ENCODE measurements around the gene TMEM61. TPM values are rescaled to one million over a fixed set of nuclear protein-coding genes. Genes with fewer than 3 reads are reported as not detected.

Gene TMEM61
- total and polyA plus RNA-seq, 2 experiments from 2014 or later: 0.22 to 0.90 TPM

DNA sequence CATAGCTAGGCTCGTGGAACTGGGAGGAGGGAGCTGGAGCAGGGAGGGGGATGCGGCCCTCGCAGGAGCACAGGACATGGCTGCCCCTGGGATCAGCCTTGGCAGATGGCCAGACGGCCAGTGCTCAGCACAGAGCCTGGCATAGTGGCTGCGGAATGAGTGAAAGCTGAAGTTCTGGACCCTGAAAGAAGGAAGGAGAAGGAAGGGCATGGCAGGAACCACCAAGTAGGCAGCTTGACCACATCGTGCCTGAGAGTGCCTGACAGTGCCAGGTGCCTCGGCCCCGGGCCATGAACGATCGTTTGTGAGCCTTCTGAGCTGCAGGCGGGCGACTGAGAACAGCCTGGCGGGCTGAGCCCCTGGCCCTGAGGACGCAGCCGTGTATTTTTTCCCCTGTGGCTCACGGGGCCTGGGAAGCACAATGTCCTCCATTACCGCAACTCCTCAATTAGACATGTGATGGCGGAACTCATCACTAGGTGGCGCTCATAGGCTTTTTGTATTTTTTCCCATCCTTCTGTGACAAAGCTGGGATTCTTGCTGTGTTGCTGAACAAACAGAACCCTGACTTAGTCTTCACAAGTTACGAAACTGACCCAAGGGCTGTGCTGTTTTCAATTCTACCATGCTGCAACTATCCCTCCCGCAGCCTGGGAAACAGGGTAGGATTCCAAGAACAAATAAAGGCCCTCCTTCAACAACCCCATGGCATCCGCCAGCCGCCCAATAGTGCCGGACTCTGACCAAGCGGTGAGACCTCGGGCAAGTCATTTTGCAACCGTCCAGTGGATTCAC is 29.9 kb upstream of the TMEM61 start:
- Histone ChIP-seq H3K27ac (peak overlapping the region; percentile 11), H4K20me1 (ENCODE audit: insufficient read depth, poor library complexity, severe bottlenecking) (no peaks in the 10 kb centered on the region), H3K4me2 (peak overlapping the region; percentile 54), H3K4me3 (no peak overlapping the region), H3K27me3 (no peaks in the 10 kb centered on the region), H3K4me1 (ENCODE audit: insufficient read depth) (peaks cover 4% of the 10 kb centered on the region), H3K79me2 (no peaks in the 10 kb centered on the region), H3K9me3 (ENCODE audit: low read depth) (no peaks in the 10 kb centered on the region), H2AFZ (peak overlapping the region; percentile 81), H3K36me3 (replicated peaks; ENCODE audit: insufficient read depth, low read depth) (no peaks in the 10 kb centered on the region), H3K9me2 (replicated peaks; ENCODE audit: insufficient read depth) (no peaks in the 10 kb centered on the region)
- TF ChIP-seq CTCF (IDR thresholded peaks at IDR 0.05; ENCODE audit: poor library complexity) (peak; percentile 78), EZH2 (IDR thresholded peaks at IDR 0.05; ENCODE audit: borderline replicate concordance) (no peak)
- WGBS (ENCODE audit: low lambda C conversion rate, missing lambda C conversion rate): 37% methylated on average over 26 of the region's 27 CpGs
- DNase-seq (ENCODE audit: low spot score): peak; percentile 86

DNA sequence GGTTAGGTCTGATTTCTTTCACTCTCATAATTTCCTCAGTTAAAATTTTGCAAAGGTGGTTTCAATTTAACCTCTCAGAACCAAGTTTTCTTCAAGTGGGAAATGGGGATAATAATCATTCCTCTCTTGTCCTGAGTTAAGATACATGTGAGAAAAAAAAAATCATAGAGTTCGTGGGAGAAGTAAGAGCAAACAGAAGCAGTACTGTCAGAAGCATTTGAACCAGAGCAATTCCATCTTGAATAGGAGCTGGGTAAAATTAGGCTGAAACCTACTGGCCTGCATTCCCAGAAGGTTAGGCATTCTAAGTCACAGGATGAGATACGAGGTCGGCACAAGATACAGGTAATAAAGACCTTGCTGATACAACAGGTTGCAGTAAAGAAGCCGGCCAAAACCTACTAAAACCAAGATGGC is 28.6 kb upstream of the TMEM61 start:
- 88% methylated on average over 4 of the region's 4 CpGs for WGBS (ENCODE audit: low lambda C conversion rate, missing lambda C conversion rate)
- no peak for TF ChIP-seq CTCF (IDR thresholded peaks at IDR 0.05; ENCODE audit: poor library complexity)
- TF ChIP-seq EZH2 (IDR thresholded peaks at IDR 0.05; ENCODE audit: borderline replicate concordance): no peak
- TF ChIP-seq EZH2phosphoT487 (IDR thresholded peaks at IDR 0.05; ENCODE audit: low read depth, severe bottlenecking, unreplicated experiment): no peak

GRCh38 chr1:54952950-54953718 is 27.3 kb upstream of the TMEM61 start:
- Histone ChIP-seq H3K27me3 (no peaks in the 10 kb centered on the region), H2AFZ (no peak overlapping the region), H3K79me2 (no peaks in the 10 kb centered on the region), H3K36me3 (replicated peaks; ENCODE audit: insufficient read depth, low read depth) (no peaks in the 10 kb centered on the region), H3K4me1 (ENCODE audit: insufficient read depth) (peaks cover 4% of the 10 kb centered on the region), H3K4me3 (no peak overlapping the region), H4K20me1 (ENCODE audit: insufficient read depth, poor library complexity, severe bottlenecking) (no peaks in the 10 kb centered on the region), H3K4me2 (no peak overlapping the region), H3K9me2 (replicated peaks; ENCODE audit: insufficient read depth) (no peaks in the 10 kb centered on the region), H3K27ac (no peak overlapping the region), H3K9me3 (ENCODE audit: low read depth) (no peaks in the 10 kb centered on the region)
- TF ChIP-seq EZH2 (IDR thresholded peaks at IDR 0.05; ENCODE audit: borderline replicate concordance): no peak
- no peak for DNase-seq (ENCODE audit: low spot score)
- 86% methylated on average over 4 of the region's 4 CpGs for WGBS (ENCODE audit: low lambda C conversion rate, missing lambda C conversion rate)

More for the DNA sequence above, 28.6 kb upstream of the TMEM61 start:
- no peaks in the 10 kb centered on the region for H3K9me3 ChIP-seq (ENCODE audit: low read depth)
- no peaks in the 10 kb centered on the region for H3K9me2 ChIP-seq (replicated peaks; ENCODE audit: insufficient read depth)
- H3K79me2 ChIP-seq: no peaks in the 10 kb centered on the region
- no peak overlapping the region for H3K4me2 ChIP-seq
- no peak overlapping the region for H3K27ac ChIP-seq
- H3K36me3 ChIP-seq (replicated peaks; ENCODE audit: insufficient read depth, low read depth): no peaks in the 10 kb centered on the region
- no peaks in the 10 kb centered on the region for H4K20me1 ChIP-seq (ENCODE audit: insufficient read depth, poor library complexity, severe bottlenecking)
- H3K27me3 ChIP-seq: no peaks in the 10 kb centered on the region
- H3K4me1 ChIP-seq (ENCODE audit: insufficient read depth): peaks cover 4% of the 10 kb centered on the region
- no peak overlapping the region for H2AFZ ChIP-seq
- no peak overlapping the region for H3K4me3 ChIP-seq
- no peak for DNase-seq (ENCODE audit: low spot score)

GRCh38 chr1:54953846-54954245 is 26.6 kb upstream of the TMEM61 start:
- H3K36me3 ChIP-seq (replicated peaks; ENCODE audit: insufficient read depth, low read depth): no peaks in the 10 kb centered on the region
- no peak overlapping the region for H2AFZ ChIP-seq
- peaks cover 4% of the 10 kb centered on the region for H3K4me1 ChIP-seq (ENCODE audit: insufficient read depth)
- no peaks in the 10 kb centered on the region for H3K79me2 ChIP-seq
- no peaks in the 10 kb centered on the region for H3K9me2 ChIP-seq (replicated peaks; ENCODE audit: insufficient read depth)
- no peak overlapping the region for H3K27ac ChIP-seq
- DNase-seq (ENCODE audit: low spot score): no peak
- no peaks in the 10 kb centered on the region for H3K27me3 ChIP-seq
- WGBS (ENCODE audit: low lambda C conversion rate, missing lambda C conversion rate): 85% methylated on average over 3 of the region's 3 CpGs
- H3K4me2 ChIP-seq: no peak overlapping the region
- no peaks in the 10 kb centered on the region for H3K9me3 ChIP-seq (ENCODE audit: low read depth)
- H3K4me3 ChIP-seq: no peak overlapping the region
- no peak for TF ChIP-seq EZH2phosphoT487 (IDR thresholded peaks at IDR 0.05; ENCODE audit: low read depth, severe bottlenecking, unreplicated experiment)
- no peak for TF ChIP-seq CTCF (IDR thresholded peaks at IDR 0.05; ENCODE audit: poor library complexity)
- no peak for TF ChIP-seq EZH2 (IDR thresholded peaks at IDR 0.05; ENCODE audit: borderline replicate concordance)
- H4K20me1 ChIP-seq (ENCODE audit: insufficient read depth, poor library complexity, severe bottlenecking): no peaks in the 10 kb centered on the region

Data from hepatocyte (in vitro differentiated cells).